SK-N-SH (cell line): Measurements from ENCODE around the gene ANKRD9.

Experiments used
- CTCF ChIP-seq: fragments of 200-600 bp; sonication (generic); IDR thresholded peaks from 2 replicates; pipeline ENCODE4 v1.6.1; 2017; ENCODE audit warnings: antibody characterized with exemption, mild to moderate bottlenecking, moderate library complexity
- ELF1 ChIP-seq: IDR thresholded peaks from 2 replicates; pipeline ENCODE4 v1.4.0; 2012
- YY1 ChIP-seq: IDR thresholded peaks from 2 replicates; pipeline ENCODE4 v1.4.0; 2012; ENCODE audit warnings: low read depth, mild to moderate bottlenecking
- TF ChIP-seq, protein P1 (sequence below): fragments of 150-350 bp; IDR thresholded peaks from 2 replicates; pipeline ENCODE4 v1.6.1; 2017; ENCODE audit warnings: antibody characterized with exemption, low read length, low read depth, borderline replicate concordance

- TF ChIP-seq, protein P1, sequence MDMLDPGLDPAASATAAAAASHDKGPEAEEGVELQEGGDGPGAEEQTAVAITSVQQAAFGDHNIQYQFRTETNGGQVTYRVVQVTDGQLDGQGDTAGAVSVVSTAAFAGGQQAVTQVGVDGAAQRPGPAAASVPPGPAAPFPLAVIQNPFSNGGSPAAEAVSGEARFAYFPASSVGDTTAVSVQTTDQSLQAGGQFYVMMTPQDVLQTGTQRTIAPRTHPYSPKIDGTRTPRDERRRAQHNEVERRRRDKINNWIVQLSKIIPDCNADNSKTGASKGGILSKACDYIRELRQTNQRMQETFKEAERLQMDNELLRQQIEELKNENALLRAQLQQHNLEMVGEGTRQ = no peak
- TF ChIP-seq CTCF (no peak), ELF1 (no peak), YY1 (no peak)
Observed at GRCh38 chr14:102472791-102473150, 36.8 kb downstream of the ANKRD9 start.
